Measurements from ENCODE around the gene CFAP99.

CFAP99 gene

DNA sequence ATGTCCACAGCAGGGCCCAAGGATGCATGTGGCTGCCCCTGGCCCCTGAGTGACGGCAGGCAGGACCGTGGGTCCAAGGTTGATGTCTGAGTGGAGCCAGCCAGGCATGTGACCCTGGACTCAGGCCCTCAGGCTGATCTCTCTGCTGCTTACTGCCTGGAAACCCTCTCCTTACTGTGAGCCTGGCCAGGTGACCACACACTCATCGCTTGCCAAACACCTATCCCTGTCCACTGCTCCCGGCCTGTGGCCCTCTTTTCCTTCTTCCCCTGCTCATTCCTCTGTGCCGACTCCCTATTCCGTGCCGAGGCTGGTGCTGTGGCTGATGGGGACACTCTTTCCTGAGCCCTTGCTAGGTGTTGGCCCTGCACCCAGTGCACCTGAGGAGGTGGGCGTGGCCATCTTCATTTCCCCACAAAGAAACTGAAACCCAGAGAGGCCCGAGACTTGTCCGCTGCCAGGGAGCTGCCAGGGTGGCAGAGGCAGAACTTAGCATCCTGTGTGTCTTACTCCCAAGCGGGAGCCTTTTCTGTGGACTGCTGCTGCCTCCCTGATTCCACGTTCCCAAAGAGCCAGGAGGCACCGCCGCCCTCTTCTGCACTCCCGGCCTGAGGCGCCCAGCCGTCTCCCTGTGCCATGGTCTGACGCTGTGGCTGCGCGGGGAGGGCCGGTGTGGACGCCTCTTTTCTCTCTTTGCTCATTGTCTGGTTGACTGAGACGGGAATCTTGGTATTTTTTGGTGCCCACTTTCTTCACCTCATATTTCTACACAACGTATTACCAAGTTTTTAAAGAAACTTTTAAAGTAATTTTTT is 38.9 kb downstream of the CFAP99 start:
- no peaks in the 10 kb centered on the region for H3K9me3 ChIP-seq (ENCODE audit: control insufficient read depth, insufficient read depth, low read length)
- no peaks in the 10 kb centered on the region for H3K36me3 ChIP-seq (ENCODE audit: control insufficient read depth, low read length)
- H3K79me2 ChIP-seq (ENCODE audit: control insufficient read depth, low read length) = no peaks in the 10 kb centered on the region
- no peaks in the 10 kb centered on the region for H3F3A ChIP-seq (ENCODE audit: control insufficient read depth, insufficient read depth)
- H3K27me3 ChIP-seq (ENCODE audit: control insufficient read depth, low read length) = peaks cover 8% of the 10 kb centered on the region
- H3K4me2 ChIP-seq (ENCODE audit: low read length) = no peak overlapping the region
- no peaks in the 10 kb centered on the region; the same call in 1 of the 2 replicates for H4K20me1 ChIP-seq (ENCODE audit: control insufficient read depth, insufficient read depth, low read depth, low read length)
- TF ChIP-seq CTCF (IDR thresholded peaks at IDR 0.05; ENCODE audit: low read depth, low read length, poor library complexity, severe bottlenecking) (no peak), EZH2phosphoT487 (IDR thresholded peaks at IDR 0.05; ENCODE audit: borderline replicate concordance, low read length) (no peak)
- no peaks in the 10 kb centered on the region for H3K9me2 ChIP-seq (replicated peaks; ENCODE audit: control insufficient read depth, low read length)
- peaks cover 5% of the 10 kb centered on the region for H3K4me1 ChIP-seq (ENCODE audit: control insufficient read depth, low read length)
- no peak overlapping the region for H3K27ac ChIP-seq (ENCODE audit: low read depth, low read length)
- H3K4me3 ChIP-seq (ENCODE audit: low read length) = no peak overlapping the region

- no peak for TF ChIP-seq EZH2phosphoT487 (IDR thresholded peaks at IDR 0.05; ENCODE audit: borderline replicate concordance, low read length)
- H4K20me1 ChIP-seq (ENCODE audit: control insufficient read depth, insufficient read depth, low read depth, low read length) = peaks cover 3% of the 10 kb centered on the region; the same call in 1 of the 2 replicates
Observed at GRCh38 chr4:2458546-2459491, 40.1 kb downstream of the CFAP99 start.

DNA sequence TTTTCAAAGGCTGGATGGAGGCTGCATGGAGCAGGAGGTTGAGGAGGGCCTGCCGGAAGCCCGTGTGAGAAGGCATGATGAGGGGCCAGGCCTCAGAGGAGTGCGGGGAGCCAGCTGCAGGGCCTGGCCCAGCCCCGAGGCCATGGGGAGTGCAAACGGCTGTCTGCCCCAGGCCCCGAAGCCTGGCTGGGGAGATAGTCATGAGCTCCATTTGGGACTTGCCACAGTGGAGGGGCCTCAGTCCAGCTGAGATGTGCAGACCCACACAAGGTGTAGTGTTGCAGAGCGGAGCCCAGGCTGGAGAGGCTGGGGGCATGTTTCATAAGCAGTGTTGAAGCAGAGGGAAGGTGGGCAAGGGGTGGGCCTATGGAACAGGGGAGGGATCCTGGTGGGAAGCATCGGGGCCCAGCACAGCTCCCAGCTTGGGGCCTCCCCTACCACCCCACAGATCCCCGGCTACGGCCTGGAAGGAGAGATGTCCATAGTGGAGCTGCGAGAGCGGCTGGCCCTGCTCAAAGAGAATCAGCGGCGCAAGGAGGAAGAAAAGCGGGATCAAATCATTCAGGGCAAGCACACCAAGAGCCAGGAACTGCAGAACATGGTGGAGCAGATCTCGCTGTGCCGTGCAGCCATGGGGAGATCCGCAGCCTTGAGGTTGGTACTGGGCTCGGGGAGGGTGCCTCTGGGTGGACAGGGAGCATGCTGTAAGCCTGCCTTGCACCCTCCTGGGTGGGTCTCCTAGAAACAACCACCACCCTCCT is 41.0 kb downstream of the CFAP99 start:
- peaks cover 3% of the 10 kb centered on the region; the same call in 1 of the 2 replicates for H3F3A ChIP-seq (ENCODE audit: control insufficient read depth, insufficient read depth)
- TF ChIP-seq CTCF (IDR thresholded peaks at IDR 0.05; ENCODE audit: low read depth, low read length, poor library complexity, severe bottlenecking) (no peak), EZH2phosphoT487 (IDR thresholded peaks at IDR 0.05; ENCODE audit: borderline replicate concordance, low read length) (no peak)
- peaks cover 3% of the 10 kb centered on the region; the same call in 1 of the 2 replicates for H4K20me1 ChIP-seq (ENCODE audit: control insufficient read depth, insufficient read depth, low read depth, low read length)
- H3K9me2 ChIP-seq (replicated peaks; ENCODE audit: control insufficient read depth, low read length) = no peaks in the 10 kb centered on the region
- H3K4me2 ChIP-seq (ENCODE audit: low read length) = no peak overlapping the region
- H3K4me3 ChIP-seq (ENCODE audit: low read length) = no peak overlapping the region
- H3K4me1 ChIP-seq (ENCODE audit: control insufficient read depth, low read length) = peaks cover 9% of the 10 kb centered on the region
- peaks cover 19% of the 10 kb centered on the region for H3K27me3 ChIP-seq (ENCODE audit: control insufficient read depth, low read length)
- no peak overlapping the region for H3K27ac ChIP-seq (ENCODE audit: low read depth, low read length)
- H3K9me3 ChIP-seq (ENCODE audit: control insufficient read depth, insufficient read depth, low read length) = no peaks in the 10 kb centered on the region
- no peaks in the 10 kb centered on the region for H3K79me2 ChIP-seq (ENCODE audit: control insufficient read depth, low read length)
- H3K36me3 ChIP-seq (ENCODE audit: control insufficient read depth, low read length) = no peaks in the 10 kb centered on the region

More at GRCh38 chr4:2458546-2459491, 40.1 kb downstream of the CFAP99 start:
- H3K27ac ChIP-seq (ENCODE audit: low read depth, low read length) = no peak overlapping the region
- no peaks in the 10 kb centered on the region for H3K9me2 ChIP-seq (replicated peaks; ENCODE audit: control insufficient read depth, low read length)
- H3K4me1 ChIP-seq (ENCODE audit: control insufficient read depth, low read length) = peaks cover 9% of the 10 kb centered on the region
- no peaks in the 10 kb centered on the region for H3F3A ChIP-seq (ENCODE audit: control insufficient read depth, insufficient read depth)
- no peaks in the 10 kb centered on the region for H3K9me3 ChIP-seq (ENCODE audit: control insufficient read depth, insufficient read depth, low read length)
- no peaks in the 10 kb centered on the region for H3K79me2 ChIP-seq (ENCODE audit: control insufficient read depth, low read length)
- no peaks in the 10 kb centered on the region for H3K36me3 ChIP-seq (ENCODE audit: control insufficient read depth, low read length)
- no peak overlapping the region for H3K4me2 ChIP-seq (ENCODE audit: low read length)
- H3K4me3 ChIP-seq (ENCODE audit: low read length) = no peak overlapping the region
- H3K27me3 ChIP-seq (ENCODE audit: control insufficient read depth, low read length) = peaks cover 18% of the 10 kb centered on the region
